Embryonic facial prominence (tissue), 1 donor: ENCODE data around the gene ZNF385B.

ENCODE experiments used
- DNase-seq: peaks from one replicate; pipeline ENCODE4 v3.0.0-alpha.2; 2016; ENCODE audit errors: extremely low spot score

Gene ZNF385B

GRCh38 chr2:179746981-179747380 is 114.4 kb downstream of the ZNF385B start:
- DNase-seq = no peak

DNA sequence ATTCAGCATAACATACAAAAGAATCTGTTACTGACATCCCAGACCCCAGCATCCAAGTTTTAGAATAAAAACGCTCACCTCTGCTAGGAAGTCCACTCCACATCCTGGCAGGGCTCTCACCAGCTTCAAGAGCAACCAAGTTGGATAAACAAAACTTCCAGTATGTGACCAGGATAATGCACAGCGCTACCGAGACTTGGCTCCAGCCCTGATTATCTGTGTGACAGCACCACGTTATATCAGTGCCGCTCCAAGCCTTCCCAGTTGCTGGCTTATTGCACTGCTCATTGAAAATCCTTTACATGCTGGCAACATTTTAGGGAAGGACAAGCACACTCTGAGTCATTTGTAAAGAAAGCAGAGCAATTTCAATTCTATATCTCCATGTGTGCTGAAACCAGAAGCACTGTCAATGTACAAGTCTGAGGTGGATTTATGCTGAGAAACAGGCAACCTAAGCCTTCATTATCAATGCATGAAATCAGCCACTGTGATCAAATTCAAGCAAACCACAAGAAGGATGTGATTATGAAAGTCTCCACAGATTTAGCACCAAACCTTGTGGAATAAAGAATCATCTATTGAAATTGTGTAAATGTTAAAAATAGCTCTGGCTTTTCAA is 115.7 kb downstream of the ZNF385B start:
- no peak for DNase-seq

- no peak for DNase-seq
These were observed 117.0 kb downstream of the ZNF385B start for GRCh38 chr2:179744401-179744800.

DNA sequence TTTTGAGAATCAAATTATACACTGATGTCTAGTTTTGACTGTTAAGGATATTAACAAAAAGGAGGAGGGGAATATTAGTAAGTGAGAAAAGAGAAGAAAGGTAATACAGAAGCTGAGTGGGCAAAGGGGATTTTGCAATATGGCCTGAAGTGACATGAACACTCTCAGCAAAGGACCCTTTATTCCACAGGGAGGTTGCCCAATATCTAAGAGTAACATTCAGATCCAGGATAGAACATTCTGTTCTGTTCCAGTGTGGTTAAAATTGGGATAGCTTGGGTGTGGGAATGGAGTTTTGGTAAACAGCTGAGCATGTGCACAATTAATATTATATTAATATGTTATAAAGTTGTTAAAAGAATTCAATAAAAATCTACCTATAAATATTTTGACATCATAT is 120.1 kb downstream of the ZNF385B start:
- DNase-seq = no peak

- no peak for DNase-seq
These were observed 131.4 kb downstream of the ZNF385B start for GRCh38 chr2:179729966-179730365.

- DNase-seq = no peak
These were observed 134.8 kb downstream of the ZNF385B start for GRCh38 chr2:179726461-179727180.

DNA sequence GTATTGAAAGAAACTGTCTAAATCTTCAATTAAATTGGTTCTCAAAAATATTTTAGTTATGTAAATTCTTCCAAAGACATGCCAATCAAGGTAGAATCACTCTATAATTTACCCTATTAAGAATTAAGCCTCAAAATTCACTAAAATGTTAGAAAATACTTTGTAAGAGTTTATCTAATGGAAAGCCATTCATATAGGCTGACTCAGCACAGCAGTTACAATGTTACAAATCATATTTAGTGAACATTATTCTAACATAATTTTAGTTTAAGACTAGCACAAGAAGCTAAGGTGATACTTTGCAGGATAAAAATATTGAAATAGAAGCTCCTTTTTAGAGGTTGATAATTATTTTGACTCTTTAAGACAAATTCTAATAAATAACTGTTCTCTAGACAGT is 137.0 kb downstream of the ZNF385B start:
- DNase-seq = no peak

GRCh38 chr2:179720173-179720772 is 141.1 kb downstream of the ZNF385B start:
- DNase-seq = no peak

GRCh38 chr2:179715871-179716270 is 145.5 kb downstream of the ZNF385B start:
- DNase-seq = no peak

DNA sequence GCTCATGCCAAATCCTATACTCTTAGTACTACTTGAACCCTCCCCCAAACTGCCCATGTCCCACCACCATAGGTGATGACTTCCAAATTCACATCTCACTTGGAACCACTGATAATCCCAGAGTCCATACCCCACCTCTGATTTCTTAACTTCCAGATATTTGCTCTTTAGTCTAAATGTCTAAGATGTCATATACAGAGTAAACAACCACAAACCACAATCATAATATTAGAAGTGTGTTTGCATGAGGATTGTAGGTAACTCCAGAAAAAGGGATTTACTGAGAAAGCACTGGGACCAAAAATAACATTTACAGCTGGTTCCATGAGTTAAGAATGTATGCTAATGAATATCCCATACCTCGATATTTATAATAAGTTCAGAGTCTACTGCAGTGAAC is 146.2 kb downstream of the ZNF385B start:
- DNase-seq = no peak

GRCh38 chr2:179712825-179713224 is 148.6 kb downstream of the ZNF385B start:
- DNase-seq = no peak

DNA sequence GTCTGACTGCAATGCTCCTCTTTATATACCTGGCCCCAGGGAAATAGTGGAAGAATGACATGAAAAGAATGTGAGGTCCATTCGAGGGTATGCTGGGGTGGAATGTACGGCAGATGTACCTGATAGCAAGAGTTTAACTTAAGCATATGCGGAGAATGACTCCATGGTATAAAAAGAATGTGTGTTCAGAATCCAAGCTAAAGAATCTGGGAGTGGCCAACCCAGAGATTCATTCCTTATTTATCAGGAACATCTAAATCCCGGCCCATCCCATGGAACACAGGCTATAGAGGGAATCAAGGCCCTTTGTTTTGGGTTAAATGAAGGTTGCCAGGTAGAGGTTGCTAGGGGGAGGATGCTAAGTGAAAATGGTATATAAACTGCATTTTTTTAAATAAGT is 150.0 kb downstream of the ZNF385B start:
- DNase-seq = no peak

- no peak for DNase-seq
These were observed 157.7 kb downstream of the ZNF385B start for GRCh38 chr2:179703702-179704101.

GRCh38 chr2:179702912-179703311 is 158.5 kb downstream of the ZNF385B start:
- no peak for DNase-seq

DNA sequence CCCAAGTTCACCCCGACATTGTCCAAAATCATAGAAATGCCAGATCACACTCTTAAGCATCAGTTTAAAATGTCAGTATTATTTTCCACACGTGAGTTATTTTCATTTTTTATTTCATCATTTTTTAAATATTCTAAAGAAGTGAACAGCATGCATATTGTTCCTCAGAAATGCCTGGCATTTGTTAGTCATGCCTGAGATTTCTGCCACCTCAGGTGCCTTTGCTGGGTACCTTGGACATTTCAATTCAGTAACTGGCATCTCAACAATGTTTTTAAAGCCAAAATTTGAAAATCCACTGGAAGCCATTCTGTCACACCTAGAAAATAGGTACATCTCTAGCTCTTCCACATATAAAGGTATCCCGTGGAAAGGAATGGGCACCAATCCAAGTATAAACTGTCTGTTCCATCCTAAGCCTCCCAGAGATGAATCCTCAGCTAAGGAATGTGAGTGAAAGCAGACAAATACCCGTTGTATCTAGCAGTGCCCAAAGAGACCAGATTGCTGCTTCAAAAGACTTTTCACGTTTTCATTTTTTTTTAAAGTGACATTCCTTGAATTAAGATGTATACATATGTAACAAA is 159.8 kb downstream of the ZNF385B start:
- DNase-seq = no peak

- DNase-seq = no peak
These were observed 165.9 kb downstream of the ZNF385B start for GRCh38 chr2:179695486-179695885.

DNA sequence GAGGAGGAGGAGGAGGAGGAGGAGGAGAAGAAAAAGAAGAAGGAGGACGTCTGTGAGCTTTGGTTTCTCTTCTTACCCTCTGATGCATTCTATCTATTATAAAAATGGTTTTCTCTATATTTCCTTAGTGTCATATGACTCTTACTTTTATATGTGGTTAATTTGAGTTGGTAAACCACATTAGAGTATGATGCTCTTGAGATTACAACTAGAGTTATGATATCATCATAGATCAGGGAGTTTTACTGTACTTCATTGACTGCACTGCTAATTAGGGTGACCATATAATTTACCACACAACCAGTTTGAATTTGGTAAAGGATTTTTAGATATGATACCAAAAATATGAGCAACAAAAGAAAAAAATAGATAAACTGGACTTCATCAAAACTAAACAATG is 166.4 kb downstream of the ZNF385B start:
- no peak for DNase-seq

- DNase-seq = no peak
These were observed 168.8 kb downstream of the ZNF385B start for GRCh38 chr2:179692610-179693009.

DNA sequence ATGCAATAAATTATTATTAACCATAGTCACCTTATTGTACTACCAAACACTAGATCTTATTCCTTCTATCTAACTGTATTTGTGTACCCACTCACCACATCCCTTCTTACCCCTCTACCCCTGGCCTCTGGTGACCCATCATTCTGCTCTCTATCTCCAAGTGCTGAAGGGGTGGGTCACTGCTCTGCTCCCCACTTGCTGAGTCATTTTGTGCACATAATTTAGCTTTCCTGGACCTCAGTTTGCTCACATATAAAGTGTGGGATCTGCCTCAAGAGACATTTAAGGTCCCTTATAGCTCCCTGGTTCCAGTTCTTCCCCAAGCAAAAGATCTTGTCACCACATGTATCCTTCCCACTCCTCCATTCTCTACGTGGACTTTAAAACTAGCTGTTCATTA is 169.4 kb downstream of the ZNF385B start:
- DNase-seq = no peak

DNA sequence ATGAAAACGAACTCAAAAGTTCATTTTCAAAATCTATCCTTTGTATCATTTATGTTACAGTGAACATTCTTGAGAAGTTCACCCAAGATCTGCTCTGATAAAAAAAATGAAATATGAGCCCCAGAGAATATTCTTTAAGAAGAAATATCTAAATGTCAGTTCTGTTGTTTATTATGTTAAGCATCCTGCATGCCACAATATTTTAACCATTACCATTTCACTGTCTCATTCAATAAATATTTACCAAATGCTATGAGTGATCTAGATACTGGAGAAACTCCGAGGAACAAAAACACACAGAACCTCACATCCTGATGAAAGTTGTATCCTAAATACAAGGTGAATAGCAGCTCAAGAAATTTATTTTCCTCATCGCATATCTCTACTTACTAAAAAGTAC is 170.2 kb downstream of the ZNF385B start:
- DNase-seq = no peak

DNA sequence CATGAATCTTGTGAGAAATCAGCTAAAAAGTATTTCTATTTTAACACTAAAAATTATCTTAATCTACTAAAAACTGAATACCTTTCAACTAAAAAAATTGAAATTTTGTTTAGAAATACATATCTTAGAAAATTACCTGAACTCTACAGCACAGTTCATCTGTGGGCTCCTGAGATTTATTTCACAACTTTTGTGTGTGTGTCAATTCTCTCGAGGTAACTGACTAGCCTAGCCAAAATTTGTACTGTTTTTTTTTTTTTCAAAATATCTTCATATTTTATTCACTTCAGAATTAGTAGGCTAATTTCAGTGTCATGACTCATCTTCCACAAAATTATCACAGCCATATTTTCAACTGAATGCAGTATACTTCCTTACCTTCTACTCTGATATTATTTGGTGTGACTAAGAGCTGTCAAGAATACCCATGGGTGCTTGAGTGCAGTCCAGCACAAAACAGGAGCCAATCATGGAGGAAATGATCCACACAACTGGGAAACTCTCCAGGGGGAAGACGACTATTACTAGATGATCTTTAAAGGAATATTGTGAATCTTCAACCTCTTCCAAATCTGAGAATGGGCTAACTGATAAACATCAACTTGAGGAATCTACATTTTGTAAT is 174.6 kb downstream of the ZNF385B start:
- DNase-seq = no peak

DNA sequence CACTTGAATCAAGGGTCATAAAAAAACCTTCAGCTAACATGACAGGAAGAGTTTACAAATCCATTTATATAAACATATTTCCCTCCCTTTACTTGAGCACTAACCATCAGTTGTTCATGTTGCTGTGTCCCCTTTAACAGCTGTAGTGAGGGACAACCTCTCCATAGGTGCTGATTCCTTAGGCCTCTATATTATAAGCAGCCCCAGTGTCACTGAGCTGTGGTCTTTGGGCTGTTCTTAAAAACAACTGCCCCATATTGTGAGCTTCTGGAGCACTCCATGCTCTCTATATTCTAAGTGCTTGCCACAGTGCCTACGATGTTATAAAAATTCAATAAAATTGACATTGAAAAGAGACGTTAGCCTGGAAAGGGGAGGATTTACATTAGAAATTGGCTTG is 175.3 kb downstream of the ZNF385B start:
- DNase-seq = no peak
